Activated naive CD8-positive, alpha-beta T cell treated with anti-CD3 and anti-CD28 coated beads for 36 hours (primary cell): ENCODE results near the gene RNPC3. TPM values are rescaled to one million over a fixed set of nuclear protein-coding genes. Genes with fewer than 3 reads are reported as not detected.
"Not testable (repeated sequence)": the region's sequence is repeated elsewhere in the genome, so short reads cannot be mapped to it uniquely, and the experiment has no call there.

Experiments used
- DNase-seq: peaks from one replicate; pipeline ENCODE4 v3.0.0; 2021
- H3K27ac Mint-ChIP-seq: one replicate; pipeline ENCODE4 v1.8.0; 2022; ENCODE audit warnings: mild to moderate bottlenecking, moderate library complexity, mixed read lengths
- H3K27me3 Mint-ChIP-seq: one replicate; pipeline ENCODE4 v1.8.0; 2022; ENCODE audit warnings: mild to moderate bottlenecking, mixed read lengths
- H3K36me3 Mint-ChIP-seq: one replicate; pipeline ENCODE4 v1.8.0; 2021; ENCODE audit warnings: mild to moderate bottlenecking, mixed read lengths
- H3K4me1 Mint-ChIP-seq: one replicate; pipeline ENCODE4 v1.8.0; 2021; ENCODE audit warnings: mixed read lengths
- H3K4me3 Mint-ChIP-seq: one replicate; pipeline ENCODE4 v1.8.0; 2022; ENCODE audit warnings: mild to moderate bottlenecking, moderate library complexity, mixed read lengths
- H3K9me3 Mint-ChIP-seq: one replicate; pipeline ENCODE4 v1.8.0; 2022; ENCODE audit warnings: mixed read lengths
- total RNA-seq, 2 experiments: library from RNA; stranded (reverse); gene quantifications; one replicate each; pipeline ENCODE4 v1.2.3, GENCODE V29; 2021

Gene RNPC3
- total RNA-seq, 2 experiments from 2014 or later, result 17.8 to 18.0 TPM

- H3K4me3 Mint-ChIP-seq, result peak overlapping the region; percentile 83
- H3K27me3 Mint-ChIP-seq, result no peaks in the 10 kb centered on the region
- peaks cover 45% of the 10 kb centered on the region for H3K4me1 Mint-ChIP-seq
- H3K9me3 Mint-ChIP-seq, result no peaks in the 10 kb centered on the region
- H3K27ac Mint-ChIP-seq, result peak overlapping the region; percentile 53
- DNase-seq, result peak; percentile 22
- H3K36me3 Mint-ChIP-seq, result peaks cover 47% of the 10 kb centered on the region
Observed at GRCh38 chr1:103525114-103525606, 339 bp upstream of the RNPC3 start.

GRCh38 chr1:103527331-103527730, 1.8 kb downstream of the RNPC3 start:
- H3K4me1 Mint-ChIP-seq, result peaks cover 63% of the 10 kb centered on the region
- H3K27me3 Mint-ChIP-seq, result no peaks in the 10 kb centered on the region
- H3K9me3 Mint-ChIP-seq, result no peaks in the 10 kb centered on the region
- no peak for DNase-seq
- H3K27ac Mint-ChIP-seq, result peak overlapping the region; percentile 82
- peaks cover 68% of the 10 kb centered on the region for H3K36me3 Mint-ChIP-seq
- H3K4me3 Mint-ChIP-seq, result peak overlapping the region; percentile 99

- Mint-ChIP-seq H3K4me1 (peaks cover 72% of the 10 kb centered on the region), H3K4me3 (no peak overlapping the region)
Observed at GRCh38 chr1:103529746-103530145, 4.2 kb downstream of the RNPC3 start.

GRCh38 chr1:103538226-103538625, 12.7 kb downstream of the RNPC3 start:
- Mint-ChIP-seq H3K27me3 (no peaks in the 10 kb centered on the region), H3K4me3 (no peak overlapping the region), H3K4me1 (peaks cover 9% of the 10 kb centered on the region), H3K27ac (no peak overlapping the region), H3K9me3 (no peaks in the 10 kb centered on the region), H3K36me3 (peaks cover 23% of the 10 kb centered on the region)
- DNase-seq, result no peak

More at GRCh38 chr1:103529746-103530145, 4.2 kb downstream of the RNPC3 start:
- peak; percentile 38 for DNase-seq
- H3K36me3 Mint-ChIP-seq, result peaks cover 69% of the 10 kb centered on the region
- no peaks in the 10 kb centered on the region for H3K9me3 Mint-ChIP-seq
- no peaks in the 10 kb centered on the region for H3K27me3 Mint-ChIP-seq
- no peak overlapping the region for H3K27ac Mint-ChIP-seq

- Mint-ChIP-seq H3K27ac (no peak overlapping the region), H3K4me3 (no peak overlapping the region), H3K4me1 (no peaks in the 10 kb centered on the region), H3K9me3 (no peaks in the 10 kb centered on the region), H3K36me3 (peaks cover 20% of the 10 kb centered on the region), H3K27me3 (no peaks in the 10 kb centered on the region)
- no peak for DNase-seq
Observed at GRCh38 chr1:103541431-103541830, 15.9 kb downstream of the RNPC3 start.

GRCh38 chr1:103546496-103546895, 21.0 kb downstream of the RNPC3 start:
- H3K36me3 Mint-ChIP-seq, result peaks cover 25% of the 10 kb centered on the region
- no peaks in the 10 kb centered on the region for H3K27me3 Mint-ChIP-seq
- DNase-seq, result no peak
- H3K27ac Mint-ChIP-seq, result no peak overlapping the region
- H3K4me1 Mint-ChIP-seq, result no peaks in the 10 kb centered on the region
- no peak overlapping the region for H3K4me3 Mint-ChIP-seq
- H3K9me3 Mint-ChIP-seq, result no peaks in the 10 kb centered on the region

- no peaks in the 10 kb centered on the region for H3K9me3 Mint-ChIP-seq
- H3K4me1 Mint-ChIP-seq, result no peaks in the 10 kb centered on the region
- no peak for DNase-seq
- H3K36me3 Mint-ChIP-seq, result peaks cover 23% of the 10 kb centered on the region
- no peak overlapping the region for H3K4me3 Mint-ChIP-seq
- no peak overlapping the region for H3K27ac Mint-ChIP-seq
- H3K27me3 Mint-ChIP-seq, result no peaks in the 10 kb centered on the region
Observed at GRCh38 chr1:103547840-103548239, 22.3 kb downstream of the RNPC3 start.

GRCh38 chr1:103560427-103560826, 34.9 kb downstream of the RNPC3 start:
- Mint-ChIP-seq H3K4me3 (no peak overlapping the region), H3K27me3 (no peaks in the 10 kb centered on the region), H3K9me3 (no peaks in the 10 kb centered on the region), H3K27ac (no peak overlapping the region), H3K36me3 (peaks cover 17% of the 10 kb centered on the region), H3K4me1 (peaks cover 8% of the 10 kb centered on the region)
- DNase-seq, result no peak

- H3K9me3 Mint-ChIP-seq, DNase-seq, H3K4me1 Mint-ChIP-seq, H3K27me3 Mint-ChIP-seq, H3K27ac Mint-ChIP-seq, H3K4me3 Mint-ChIP-seq: not testable (repeated sequence)
- peaks cover 10% of the 10 kb centered on the region for H3K36me3 Mint-ChIP-seq
Observed at GRCh38 chr1:103561124-103561523, 35.6 kb downstream of the RNPC3 start.

- H3K4me3 Mint-ChIP-seq, result no peak overlapping the region
- no peak for DNase-seq
Observed at GRCh38 chr1:103561643-103562395, 36.3 kb downstream of the RNPC3 start.

GRCh38 chr1:103563056-103563455, 37.6 kb downstream of the RNPC3 start:
- DNase-seq, result no peak
- Mint-ChIP-seq H3K9me3 (no peaks in the 10 kb centered on the region), H3K36me3 (peaks cover 7% of the 10 kb centered on the region), H3K27ac (no peak overlapping the region), H3K4me1 (peaks cover 8% of the 10 kb centered on the region), H3K27me3 (no peaks in the 10 kb centered on the region), H3K4me3 (no peak overlapping the region)

More at GRCh38 chr1:103561643-103562395, 36.3 kb downstream of the RNPC3 start:
- Mint-ChIP-seq H3K4me1 (peaks cover 8% of the 10 kb centered on the region), H3K36me3 (peaks cover 8% of the 10 kb centered on the region), H3K27ac (no peak overlapping the region), H3K27me3 (no peaks in the 10 kb centered on the region), H3K9me3 (no peaks in the 10 kb centered on the region)

- no peak overlapping the region for H3K4me3 Mint-ChIP-seq
- H3K27ac Mint-ChIP-seq, result no peak overlapping the region
- peaks cover 22% of the 10 kb centered on the region for H3K36me3 Mint-ChIP-seq
- DNase-seq, result no peak
- no peaks in the 10 kb centered on the region for H3K4me1 Mint-ChIP-seq
- no peaks in the 10 kb centered on the region for H3K27me3 Mint-ChIP-seq
- H3K9me3 Mint-ChIP-seq, result no peaks in the 10 kb centered on the region
Observed at GRCh38 chr1:103569493-103569892, 44.0 kb downstream of the RNPC3 start.

GRCh38 chr1:103571289-103571688, 45.8 kb downstream of the RNPC3 start, which contains the start of gene AMY2B:
Gene AMY2B, plus strand, starts transcription at chr1:103571589. Its CDS starts 14 bp downstream, at chr1:103571603.
- H3K36me3 Mint-ChIP-seq, result peaks cover 19% of the 10 kb centered on the region
- not testable (repeated sequence) for H3K4me3 Mint-ChIP-seq, H3K9me3 Mint-ChIP-seq, H3K4me1 Mint-ChIP-seq, H3K27me3 Mint-ChIP-seq, H3K27ac Mint-ChIP-seq, DNase-seq

GRCh38 chr1:103576065-103576464, 50.6 kb downstream of the RNPC3 start:
- peaks cover 6% of the 10 kb centered on the region for H3K36me3 Mint-ChIP-seq
- no peak for DNase-seq
- H3K27me3 Mint-ChIP-seq, result no peaks in the 10 kb centered on the region
- H3K4me1 Mint-ChIP-seq, result peaks cover 8% of the 10 kb centered on the region
- no peak overlapping the region for H3K4me3 Mint-ChIP-seq
- no peaks in the 10 kb centered on the region for H3K9me3 Mint-ChIP-seq
- H3K27ac Mint-ChIP-seq, result peak overlapping the region; percentile 26

- not testable (repeated sequence) for H3K36me3 Mint-ChIP-seq, H3K27ac Mint-ChIP-seq, H3K4me3 Mint-ChIP-seq, DNase-seq, H3K27me3 Mint-ChIP-seq, H3K9me3 Mint-ChIP-seq, H3K4me1 Mint-ChIP-seq
Observed at GRCh38 chr1:103576784-103577183, 51.3 kb downstream of the RNPC3 start.

- no peak for DNase-seq
- Mint-ChIP-seq H3K36me3 (no peaks in the 10 kb centered on the region), H3K4me3 (no peak overlapping the region), H3K27ac (no peak overlapping the region), H3K4me1 (no peaks in the 10 kb centered on the region), H3K27me3 (no peaks in the 10 kb centered on the region), H3K9me3 (peaks cover 4% of the 10 kb centered on the region)
Observed at GRCh38 chr1:103582464-103582863, 57.0 kb downstream of the RNPC3 start.
